T47D (cell line): ENCODE results near the gene TTLL4.

Experiments
- DNase-seq, 2 experiments: peaks; one replicate each; pipeline versions ENCODE4 v3.0.0 to v3.0.0-alpha.2; 2011 to 2012; ENCODE audit warnings: low read depth in 1 of 2, low spot score in 1 of 2
- JUND ChIP-seq: IDR thresholded peaks from 2 replicates; pipeline ENCODE4 v1.6.1; 2012; ENCODE audit warnings: low read depth
- in situ Hi-C: cut with HindIII; loops from 2 replicates; pipeline ENCODE4 v1.10.0; 2016; ENCODE audit warnings: low sequenced_read_pairs, low pct_unique_long_range_greater_than_20kb

TTLL4 gene

DNA sequence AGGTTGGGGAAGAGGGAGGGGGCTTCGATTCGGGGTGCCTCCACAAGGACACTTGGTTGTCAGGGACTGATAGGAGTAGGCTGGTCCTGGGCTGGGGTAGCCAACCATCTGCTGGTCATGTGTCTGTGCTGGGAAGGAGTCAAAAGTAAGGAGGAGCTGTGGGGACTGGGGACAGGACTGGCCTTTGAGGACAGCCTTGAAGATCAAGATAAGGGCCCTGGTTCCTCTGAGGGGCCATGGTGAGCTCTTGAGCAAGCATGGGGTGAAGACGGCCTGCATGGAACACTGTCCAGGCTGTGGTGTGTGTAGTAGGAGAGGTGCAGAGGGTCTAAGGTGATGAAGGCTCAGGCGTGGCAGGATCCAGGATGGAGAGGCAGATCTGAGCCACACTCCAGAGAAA, 73.1 kb downstream of the TTLL4 start:
- no peak for TF ChIP-seq JUND
- no peak for DNase-seq
- in situ Hi-C loops, result no loop called here

DNA sequence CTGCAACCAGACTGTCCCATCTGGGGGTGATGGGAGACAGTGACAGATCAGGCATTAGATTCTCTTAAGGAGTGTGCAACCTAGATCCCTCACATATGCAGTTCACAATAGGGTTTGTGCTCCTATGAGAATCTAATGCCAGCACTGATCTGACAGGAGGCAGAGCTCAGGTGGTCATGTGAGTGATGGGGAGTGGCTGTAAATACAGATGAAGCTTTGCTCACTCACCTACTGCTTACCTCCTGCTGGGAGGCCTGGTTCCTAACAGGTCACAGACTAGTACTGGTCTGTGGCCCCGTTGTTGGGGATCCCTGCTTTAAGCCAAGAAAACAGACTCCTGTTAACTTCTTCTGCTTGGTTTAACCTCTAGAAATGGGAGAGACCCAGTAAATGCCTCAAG, 74.5 kb downstream of the TTLL4 start:
- TF ChIP-seq JUND, result no peak
- in situ Hi-C loops, result no loop called here
- DNase-seq, result no peak

DNA sequence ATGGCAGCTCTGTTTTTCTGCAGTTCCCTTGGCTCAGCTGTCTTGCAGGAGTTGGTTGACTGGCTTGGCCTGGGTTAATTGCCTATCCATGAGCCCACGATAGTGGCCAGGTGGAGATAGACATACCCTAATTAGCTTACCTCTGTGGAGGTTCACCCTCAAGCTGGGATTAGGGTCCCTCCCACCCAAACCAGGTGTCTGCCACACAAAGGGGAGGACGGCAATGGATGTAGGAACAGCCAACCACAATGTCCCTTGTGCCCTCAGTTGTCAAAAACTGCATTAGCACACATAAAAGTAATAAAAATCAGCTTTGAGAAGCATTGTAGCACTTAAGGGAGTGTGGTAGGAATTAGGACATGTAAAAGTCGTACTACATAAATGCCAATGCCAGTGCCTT, 75.5 kb downstream of the TTLL4 start:
- in situ Hi-C loops, result no loop called here
- no peak for TF ChIP-seq JUND
- DNase-seq, result no peak

DNA sequence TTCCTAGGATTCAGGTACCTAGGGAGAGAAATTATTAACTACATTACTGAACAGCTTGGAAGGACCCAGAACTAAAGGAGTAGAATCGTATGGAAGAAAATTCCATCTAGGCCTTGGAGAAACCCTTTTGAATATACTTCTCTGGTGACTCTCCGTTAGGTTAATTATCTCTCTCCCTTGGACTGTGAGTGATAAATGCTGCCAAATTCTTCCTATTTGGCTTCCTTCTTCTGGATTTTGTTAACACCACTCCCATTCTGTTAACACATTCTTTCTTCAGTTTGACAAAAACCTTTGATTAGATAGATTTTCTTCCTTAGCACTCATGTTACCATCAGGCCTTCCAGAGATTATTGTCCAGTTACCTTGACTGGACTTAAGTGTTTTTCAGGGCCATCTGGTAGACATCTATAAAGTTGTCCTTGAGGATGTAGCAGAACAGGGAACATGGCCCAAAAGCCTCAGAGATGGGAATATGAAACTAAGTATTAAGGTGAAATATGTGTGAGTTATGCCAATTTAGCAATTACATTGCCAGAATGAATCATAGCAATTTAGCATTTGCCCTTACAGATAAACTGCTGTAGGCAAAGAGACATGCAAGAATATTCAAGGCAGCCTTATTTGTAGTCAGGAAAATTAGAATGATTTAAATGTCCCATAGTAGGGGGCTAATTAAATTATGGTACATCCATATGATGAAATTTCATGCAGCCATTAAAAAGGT, 78.1 kb downstream of the TTLL4 start:
- in situ Hi-C loops, result no loop called here
- no peak for TF ChIP-seq JUND
- no peak for DNase-seq

DNA sequence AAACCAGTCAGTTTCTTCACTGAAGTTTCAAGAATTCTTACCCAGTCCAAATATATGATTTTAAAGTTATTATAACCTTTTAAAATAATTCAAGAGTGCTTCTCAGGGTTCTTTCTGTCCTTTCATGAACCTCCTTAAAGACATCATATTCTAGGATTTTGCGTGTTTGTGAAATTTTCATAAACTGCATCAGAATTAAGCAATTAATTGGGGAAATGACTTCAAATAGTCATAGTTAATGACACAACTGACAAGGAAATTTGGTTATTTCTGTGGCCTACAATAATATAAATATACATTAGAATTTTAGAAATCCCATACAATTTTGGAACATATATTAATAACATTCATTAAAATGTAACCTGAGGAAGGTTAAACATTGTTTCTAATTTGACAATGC, 81.8 kb downstream of the TTLL4 start:
- in situ Hi-C loops, result no loop called here
- TF ChIP-seq JUND, result no peak
- DNase-seq, result no peak

DNA sequence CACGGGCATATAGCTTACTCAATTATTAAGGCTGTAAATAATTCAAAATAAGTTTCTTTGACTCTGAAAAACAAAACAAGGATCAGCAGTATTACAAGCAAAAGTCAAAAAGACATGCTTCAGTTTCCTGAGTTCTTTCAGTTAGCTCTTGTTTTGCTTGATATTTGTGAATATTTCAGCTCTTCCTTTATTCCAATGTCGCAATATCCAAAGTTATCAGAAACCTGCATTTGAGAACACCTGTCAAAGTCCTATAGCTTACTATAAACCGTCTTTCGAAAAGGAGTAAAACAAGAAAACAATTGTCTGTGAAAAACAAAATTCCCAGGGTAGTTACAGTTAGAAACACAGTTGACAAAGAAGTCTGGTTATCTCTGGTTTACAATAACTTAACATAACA, 86.1 kb downstream of the TTLL4 start:
- in situ Hi-C loops, result no loop called here
- TF ChIP-seq JUND, result no peak
- no peak for DNase-seq

DNA sequence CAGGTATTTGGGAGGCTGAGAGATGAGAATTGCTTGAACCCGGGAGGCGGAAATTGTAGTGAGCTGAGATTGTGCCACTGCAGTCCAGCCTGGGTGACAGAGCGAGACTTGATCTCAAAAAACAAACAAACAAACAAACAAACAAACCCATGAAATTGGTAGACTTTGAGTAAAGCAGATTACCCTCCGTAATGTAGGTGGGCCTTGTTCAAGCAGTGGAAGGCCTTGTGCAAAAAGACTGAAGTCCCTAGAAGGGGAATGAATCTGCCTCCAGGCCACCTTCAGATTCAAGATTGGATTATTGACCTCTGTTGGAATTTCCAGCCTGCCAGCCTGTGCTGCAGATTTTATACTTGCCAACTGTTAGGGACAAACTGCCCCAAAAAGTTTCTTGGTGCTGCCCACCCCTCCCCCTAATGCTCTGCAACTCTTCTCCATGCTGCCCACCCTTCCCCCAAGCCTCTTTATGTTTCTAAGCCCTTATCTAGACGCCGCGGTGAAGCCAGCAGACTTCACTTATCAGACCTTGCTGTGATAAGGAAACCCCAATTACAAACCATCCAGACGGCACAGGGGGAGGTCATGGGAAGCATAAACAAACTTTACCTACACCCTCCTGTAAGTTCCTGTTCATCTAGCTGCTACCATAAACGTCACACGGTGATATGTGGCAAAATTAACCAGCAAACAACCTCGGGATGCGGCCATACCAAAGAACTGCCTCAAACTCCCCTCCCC, 88.3 kb downstream of the TTLL4 start:
- in situ Hi-C loops, result no loop called here
- DNase-seq, result no peak
- TF ChIP-seq JUND, result no peak

DNA sequence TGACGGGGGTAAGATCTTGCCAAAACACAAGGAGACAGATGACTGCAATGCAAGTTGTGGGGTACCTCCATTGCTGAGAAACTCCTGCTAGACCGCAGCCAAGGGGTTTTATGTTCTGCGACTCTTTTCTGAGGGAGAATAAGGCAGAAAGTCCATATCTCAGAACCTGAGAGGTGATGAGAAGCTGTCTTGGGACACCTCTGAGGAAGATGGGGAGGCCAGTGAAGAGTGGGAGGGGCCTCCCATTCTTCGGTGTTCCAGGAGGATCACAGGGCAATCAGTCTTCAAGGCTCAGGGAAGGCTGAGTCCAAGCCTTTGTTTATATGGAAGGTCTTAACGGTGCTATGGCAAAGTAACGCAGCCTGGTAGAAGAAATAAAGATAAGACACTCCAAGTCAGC, 89.4 kb downstream of the TTLL4 start:
- in situ Hi-C loops, result no loop called here
- DNase-seq, result no peak
- no peak for TF ChIP-seq JUND

DNA sequence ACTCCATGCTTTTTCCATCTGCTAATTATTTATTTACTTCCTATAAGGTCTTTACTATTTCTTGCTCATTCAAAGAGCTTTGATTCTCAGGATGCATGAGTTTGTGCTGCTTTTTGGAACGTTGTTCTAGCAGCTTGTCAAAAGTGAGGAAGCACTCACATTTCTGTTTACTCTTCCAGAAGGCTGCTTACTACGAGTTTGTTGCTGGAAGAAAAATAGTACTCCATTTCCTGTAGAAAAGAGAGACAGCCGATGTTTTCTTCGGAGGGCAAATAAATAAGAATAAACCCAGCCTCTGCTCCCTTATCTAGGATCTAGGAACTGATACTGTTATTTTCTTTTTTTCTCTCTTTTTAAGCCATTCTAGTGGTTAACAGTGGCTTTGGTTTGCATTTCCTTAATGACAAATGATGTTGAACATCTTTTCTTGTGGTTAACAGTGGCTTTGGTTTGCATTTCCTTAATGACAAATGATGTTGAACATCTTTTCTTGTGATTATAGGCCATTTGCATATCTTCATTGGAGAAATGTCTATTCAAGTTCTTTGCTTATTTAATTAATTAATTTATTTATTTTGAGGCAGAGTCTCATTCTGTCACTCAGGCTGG, 91.9 kb downstream of the TTLL4 start:
- no peak for TF ChIP-seq JUND
- in situ Hi-C loops, result no loop called here
- no peak for DNase-seq

DNA sequence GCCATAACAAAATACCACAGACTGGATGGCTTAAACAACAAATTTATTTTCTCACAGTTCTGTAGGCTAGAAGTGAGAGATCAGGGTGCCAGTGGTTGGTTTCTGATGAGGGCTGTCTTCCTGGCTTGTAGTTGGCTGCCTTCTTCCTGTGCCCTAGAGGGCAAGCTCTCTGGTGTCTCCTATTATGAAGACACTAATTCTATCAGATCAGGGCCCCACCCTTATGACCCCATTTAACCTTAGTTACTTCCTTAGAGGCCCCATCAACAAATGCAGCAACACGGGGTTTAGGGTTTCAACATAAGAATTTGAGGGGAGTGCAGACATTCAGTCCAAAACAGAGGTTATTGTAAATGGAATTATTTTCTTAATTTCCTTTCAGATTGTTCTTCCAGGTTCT, 94.2 kb downstream of the TTLL4 start:
- in situ Hi-C loops, result no loop called here
- DNase-seq, result no peak
- no peak for TF ChIP-seq JUND
